Neutrophil (primary cell): ENCODE measurements around the gene GNG12.

Experiments used
- H3K27ac ChIP-seq: fragments of 200-600 bp; sonication (generic); 2 replicates; pipeline ENCODE4 v1.5.1; 2016; ENCODE audit warnings: mild to moderate bottlenecking, moderate library complexity
- H3K27me3 ChIP-seq: fragments of 200-600 bp; sonication (generic); 2 replicates; pipeline ENCODE4 v1.6.0; 2016; ENCODE audit warnings: mild to moderate bottlenecking
- H3K36me3 ChIP-seq: fragments of 200-600 bp; sonication (generic); 2 replicates; pipeline ENCODE4 v1.5.1; 2017
- H3K4me1 ChIP-seq, 2 experiments: fragments of 200-600 bp in 1 of 2; sonication (generic) in 1 of 2; 1 replicate in 1 of 2; 2 replicates in 1 of 2; pipeline versions ENCODE4 v1.5.1 to v1.6.1; 2013 to 2016; ENCODE audit warnings: low read depth in 1 of 2, low read length in 1 of 2, mild to moderate bottlenecking in 1 of 2, moderate library complexity in 1 of 2; ENCODE audit not compliant: control insufficient read depth in 1 of 2, insufficient read depth in 1 of 2
- H3K4me3 ChIP-seq, 2 experiments: fragments of 200-600 bp in 1 of 2; sonication (generic) in 1 of 2; 1 replicate in 1 of 2; 2 replicates in 1 of 2; pipeline ENCODE4 v1.5.1; 2013 to 2016; ENCODE audit warnings: low read depth in 1 of 2, low read length in 1 of 2, mild to moderate bottlenecking in 1 of 2, moderate library complexity in 1 of 2
- H3K9me3 ChIP-seq: fragments of 200-600 bp; sonication (generic); 2 replicates; pipeline ENCODE4 v1.5.1; 2016
- CTCF ChIP-seq: fragments of 200-600 bp; sonication (generic); IDR thresholded peaks from 2 replicates; pipeline ENCODE4 v1.5.1; 2016; ENCODE audit warnings: antibody characterized with exemption

The GNG12 gene

GRCh38 chr1:67652800-67653199 is 180.5 kb downstream of the GNG12 start:
- H3K36me3 ChIP-seq = no peaks in the 10 kb centered on the region
- no peak overlapping the region for H3K4me3 ChIP-seq
- H3K9me3 ChIP-seq = no peaks in the 10 kb centered on the region
- peaks cover 0 to 5% of the 10 kb centered on the region in 2 experiments for H3K4me1 ChIP-seq
- no peaks in the 10 kb centered on the region for H3K27me3 ChIP-seq
- no peak overlapping the region for H3K27ac ChIP-seq
- TF ChIP-seq CTCF = no peak
